ENCODE data around the gene MED27.

MED27 gene

DNA sequence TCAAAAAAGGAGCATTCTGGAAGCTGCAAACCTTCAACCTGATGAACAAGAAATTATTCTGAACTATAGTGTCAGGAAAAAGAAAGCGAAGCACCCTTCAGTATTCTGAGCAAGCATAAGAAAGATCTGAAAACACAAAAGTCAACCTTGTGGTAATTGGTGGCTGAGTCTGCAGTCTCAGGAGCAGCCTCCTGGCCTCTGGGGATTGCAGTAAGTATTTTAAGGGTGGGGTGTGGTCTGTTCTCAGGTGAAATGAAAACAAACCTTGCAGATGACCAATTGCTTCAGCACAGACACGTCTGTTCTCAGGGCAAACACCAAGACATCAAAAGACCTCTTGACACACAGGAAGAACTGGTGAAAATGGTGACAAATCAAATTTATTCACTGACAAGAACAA lies 192.0 kb downstream of the MED27 start:
- DNase-seq (no peak), ATAC-seq (ENCODE audit: insufficient read depth, low read depth) (no peak)
- Histone ChIP-seq H3K9me3 (ENCODE audit: insufficient read depth, low read length, severe bottlenecking) (no peaks in the 10 kb centered on the region), H3K36me3 (ENCODE audit: insufficient read depth, low read length) (peaks cover 7% of the 10 kb centered on the region; the same call in 1 of the 2 replicates), H3K27me3 (ENCODE audit: insufficient read depth, low read length, poor library complexity) (no peaks in the 10 kb centered on the region), H3K27ac (ENCODE audit: low read length) (no peak overlapping the region), H2AFZ (ENCODE audit: low read depth, low read length) (no peak overlapping the region), H3K9ac (ENCODE audit: low read depth, low read length) (no peak overlapping the region), H3K4me3 (ENCODE audit: low read depth in 1 of 2, low read length in 2 of 2) (no peak overlapping the region), H3K79me2 (ENCODE audit: insufficient read depth, low read length) (no peaks in the 10 kb centered on the region), H3K4me2 (ENCODE audit: insufficient read depth, low read length) (no peak overlapping the region), H4K20me1 (ENCODE audit: insufficient read depth, low read length) (peaks cover 2% of the 10 kb centered on the region; the same call in 1 of the 2 replicates), H3K4me1 (ENCODE audit: insufficient read depth, low read length) (no peaks in the 10 kb centered on the region)
- TF ChIP-seq EZH2 (IDR thresholded peaks at IDR 0.05; ENCODE audit: borderline replicate concordance, low read depth, low read length, severe bottlenecking): no peak
- TF ChIP-seq, protein P1, sequence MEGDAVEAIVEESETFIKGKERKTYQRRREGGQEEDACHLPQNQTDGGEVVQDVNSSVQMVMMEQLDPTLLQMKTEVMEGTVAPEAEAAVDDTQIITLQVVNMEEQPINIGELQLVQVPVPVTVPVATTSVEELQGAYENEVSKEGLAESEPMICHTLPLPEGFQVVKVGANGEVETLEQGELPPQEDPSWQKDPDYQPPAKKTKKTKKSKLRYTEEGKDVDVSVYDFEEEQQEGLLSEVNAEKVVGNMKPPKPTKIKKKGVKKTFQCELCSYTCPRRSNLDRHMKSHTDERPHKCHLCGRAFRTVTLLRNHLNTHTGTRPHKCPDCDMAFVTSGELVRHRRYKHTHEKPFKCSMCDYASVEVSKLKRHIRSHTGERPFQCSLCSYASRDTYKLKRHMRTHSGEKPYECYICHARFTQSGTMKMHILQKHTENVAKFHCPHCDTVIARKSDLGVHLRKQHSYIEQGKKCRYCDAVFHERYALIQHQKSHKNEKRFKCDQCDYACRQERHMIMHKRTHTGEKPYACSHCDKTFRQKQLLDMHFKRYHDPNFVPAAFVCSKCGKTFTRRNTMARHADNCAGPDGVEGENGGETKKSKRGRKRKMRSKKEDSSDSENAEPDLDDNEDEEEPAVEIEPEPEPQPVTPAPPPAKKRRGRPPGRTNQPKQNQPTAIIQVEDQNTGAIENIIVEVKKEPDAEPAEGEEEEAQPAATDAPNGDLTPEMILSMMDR (IDR thresholded peaks at IDR 0.05; ENCODE audit: borderline replicate concordance, extremely low read depth, low read length, poor library complexity, severe bottlenecking): no peak

DNA sequence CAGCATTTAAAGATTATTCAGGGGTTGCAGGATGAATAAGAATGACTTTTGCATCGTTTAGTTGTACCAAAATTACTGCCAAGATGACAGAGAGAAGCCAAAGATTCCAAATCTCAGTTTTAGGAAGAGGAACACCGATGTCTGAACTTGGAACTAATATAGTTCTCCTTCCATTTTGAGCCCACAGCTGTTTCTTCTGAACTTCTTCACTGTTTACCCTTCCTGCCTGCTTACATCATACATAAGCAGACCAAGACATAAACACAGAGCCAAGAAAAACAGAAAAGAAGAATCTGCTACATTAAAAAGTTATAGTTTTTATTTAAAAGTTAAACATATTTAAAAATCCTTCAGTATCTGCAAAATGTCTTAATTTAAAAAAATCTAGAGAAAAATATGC lies 192.8 kb downstream of the MED27 start:
- Histone ChIP-seq H3K36me3 (ENCODE audit: insufficient read depth, low read length) (peaks cover 7% of the 10 kb centered on the region; the same call in 1 of the 2 replicates), H3K27ac (ENCODE audit: low read length) (no peak overlapping the region), H4K20me1 (ENCODE audit: insufficient read depth, low read length) (peaks cover 2% of the 10 kb centered on the region; the same call in 1 of the 2 replicates), H3K4me3 (ENCODE audit: low read depth in 1 of 2, low read length in 2 of 2) (no peak overlapping the region), H3K9me3 (ENCODE audit: insufficient read depth, low read length, severe bottlenecking) (no peaks in the 10 kb centered on the region), H2AFZ (ENCODE audit: low read depth, low read length) (no peak overlapping the region), H3K27me3 (ENCODE audit: insufficient read depth, low read length, poor library complexity) (no peaks in the 10 kb centered on the region), H3K9ac (ENCODE audit: low read depth, low read length) (no peak overlapping the region), H3K4me1 (ENCODE audit: insufficient read depth, low read length) (no peaks in the 10 kb centered on the region), H3K4me2 (ENCODE audit: insufficient read depth, low read length) (no peak overlapping the region), H3K79me2 (ENCODE audit: insufficient read depth, low read length) (no peaks in the 10 kb centered on the region)
- no peak for DNase-seq
- TF ChIP-seq, protein P1 (IDR thresholded peaks at IDR 0.05; ENCODE audit: borderline replicate concordance, extremely low read depth, low read length, poor library complexity, severe bottlenecking): no peak
- no peak for TF ChIP-seq EZH2 (IDR thresholded peaks at IDR 0.05; ENCODE audit: borderline replicate concordance, low read depth, low read length, severe bottlenecking)
- no peak for ATAC-seq (ENCODE audit: insufficient read depth, low read depth)

DNA sequence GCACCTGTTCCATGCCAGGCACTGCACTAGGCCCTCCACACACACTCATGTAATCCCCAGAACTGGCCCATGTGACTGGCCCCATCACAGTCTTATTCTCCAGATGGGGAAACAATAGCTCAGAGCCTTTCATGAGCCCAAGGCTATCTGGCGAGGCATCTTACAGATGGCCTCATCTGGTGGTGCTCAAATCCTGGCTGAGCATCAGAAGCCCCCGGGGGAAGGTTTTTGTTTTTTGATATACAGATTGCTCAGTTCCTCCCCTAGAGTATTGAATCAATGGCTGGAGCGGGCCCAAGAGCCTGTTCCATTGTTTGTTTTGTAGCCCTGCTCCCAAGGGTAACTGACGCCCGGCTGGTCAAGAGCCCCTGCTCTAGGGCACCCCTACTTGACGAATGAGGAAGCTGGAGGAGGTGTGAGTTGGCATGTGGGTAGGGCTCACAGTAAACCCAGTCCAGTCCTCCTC lies 194.5 kb downstream of the MED27 start:
- H3K27ac ChIP-seq (ENCODE audit: low read length): no peak overlapping the region
- H3K27me3 ChIP-seq (ENCODE audit: insufficient read depth, low read length, poor library complexity): no peaks in the 10 kb centered on the region
- no peak overlapping the region for H3K9ac ChIP-seq (ENCODE audit: low read depth, low read length)
- ATAC-seq (ENCODE audit: insufficient read depth, low read depth) (no peak), DNase-seq (no peak)
- H3K9me3 ChIP-seq (ENCODE audit: insufficient read depth, low read length, severe bottlenecking): no peaks in the 10 kb centered on the region
- H3K4me3 ChIP-seq (ENCODE audit: low read depth in 1 of 2, low read length in 2 of 2): no peak overlapping the region
- H3K36me3 ChIP-seq (ENCODE audit: insufficient read depth, low read length): no peaks in the 10 kb centered on the region; the same call in 1 of the 2 replicates
- no peaks in the 10 kb centered on the region for H3K79me2 ChIP-seq (ENCODE audit: insufficient read depth, low read length)
- no peak overlapping the region for H2AFZ ChIP-seq (ENCODE audit: low read depth, low read length)
- no peak for TF ChIP-seq EZH2 (IDR thresholded peaks at IDR 0.05; ENCODE audit: borderline replicate concordance, low read depth, low read length, severe bottlenecking)
- TF ChIP-seq, protein P1 (IDR thresholded peaks at IDR 0.05; ENCODE audit: borderline replicate concordance, extremely low read depth, low read length, poor library complexity, severe bottlenecking): no peak
- H4K20me1 ChIP-seq (ENCODE audit: insufficient read depth, low read length): peaks cover 2% of the 10 kb centered on the region; the same call in 1 of the 2 replicates
- H3K4me2 ChIP-seq (ENCODE audit: insufficient read depth, low read length): no peak overlapping the region
- H3K4me1 ChIP-seq (ENCODE audit: insufficient read depth, low read length): no peaks in the 10 kb centered on the region

Data from DND-41 (cell line).